Fibroblast of upper back skin (primary cell): ENCODE measurements around the gene EEF1E1.
A peak's percentile ranks its signal among the peaks of the same experiment; 100 is the strongest.

Experiments used
- DNase-seq: peaks from one replicate; pipeline ENCODE4 v3.0.0-alpha.2; 2013

The EEF1E1 gene

DNA sequence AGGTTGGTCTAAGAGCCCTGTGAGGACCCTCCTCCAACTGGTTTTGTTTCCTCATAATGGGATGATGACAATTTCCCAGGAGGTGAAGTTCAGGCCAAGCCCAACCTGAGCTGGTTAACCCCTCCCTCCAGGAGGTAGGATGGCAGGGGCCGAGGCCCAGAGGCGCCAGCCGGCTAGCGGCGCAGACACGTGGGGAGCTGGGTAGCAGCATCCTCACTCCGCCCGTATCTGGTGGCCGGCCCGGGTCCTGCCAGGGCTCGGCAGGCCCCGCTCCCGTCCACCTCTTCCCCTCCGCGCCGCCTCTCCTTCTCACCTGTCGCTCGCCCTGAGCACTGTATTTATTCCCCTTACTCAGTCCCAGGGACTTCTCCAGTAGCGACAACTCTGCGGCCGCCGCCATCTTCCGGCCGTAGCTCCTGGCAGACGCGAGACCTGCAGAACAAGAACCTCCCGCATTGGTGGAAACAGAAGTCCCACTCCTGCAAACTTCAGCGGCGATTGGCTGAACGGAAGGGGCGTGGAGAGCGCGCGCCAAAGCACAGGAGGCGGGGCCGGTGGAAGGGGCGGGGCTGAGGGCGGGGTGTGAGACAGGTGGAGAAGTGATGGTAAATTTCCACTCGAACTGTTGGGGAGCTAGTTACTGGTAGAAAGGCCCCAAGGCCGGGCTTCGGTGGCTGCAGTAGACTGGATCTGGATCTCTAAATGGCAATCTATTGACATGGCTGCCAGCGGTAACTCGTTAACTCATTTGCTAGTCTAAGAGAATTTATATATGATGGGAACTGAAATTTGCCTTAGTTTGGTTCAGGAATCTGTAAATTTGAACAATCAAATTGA lies at the start of gene EEF1E1:
TSS of gene EEF1E1 (minus strand) at position 427 of the 837 bp plus-strand sequence. CDS start at position 400, 27 bp downstream.
- DNase-seq = peak; percentile 93

DNA sequence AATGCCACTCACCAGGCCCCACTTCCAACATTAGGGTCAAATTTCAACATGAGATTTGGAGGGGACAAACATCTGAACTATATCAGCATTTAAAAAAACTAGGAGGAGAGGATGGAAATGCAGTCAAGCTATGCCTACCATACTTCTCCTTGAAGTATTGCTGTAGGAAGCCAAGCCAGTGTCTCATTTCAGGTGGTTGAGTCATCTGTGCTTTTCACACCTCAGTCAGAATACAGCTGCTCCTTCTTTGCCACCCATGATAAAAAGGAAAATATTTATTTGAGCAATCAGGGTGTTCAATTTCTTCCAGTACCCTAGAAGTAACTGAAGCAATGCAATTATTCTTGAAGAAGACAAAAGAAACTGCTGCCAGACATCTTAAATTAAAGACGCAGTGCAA lies 47.0 kb upstream of the EEF1E1 start:
- no peak for DNase-seq

DNA sequence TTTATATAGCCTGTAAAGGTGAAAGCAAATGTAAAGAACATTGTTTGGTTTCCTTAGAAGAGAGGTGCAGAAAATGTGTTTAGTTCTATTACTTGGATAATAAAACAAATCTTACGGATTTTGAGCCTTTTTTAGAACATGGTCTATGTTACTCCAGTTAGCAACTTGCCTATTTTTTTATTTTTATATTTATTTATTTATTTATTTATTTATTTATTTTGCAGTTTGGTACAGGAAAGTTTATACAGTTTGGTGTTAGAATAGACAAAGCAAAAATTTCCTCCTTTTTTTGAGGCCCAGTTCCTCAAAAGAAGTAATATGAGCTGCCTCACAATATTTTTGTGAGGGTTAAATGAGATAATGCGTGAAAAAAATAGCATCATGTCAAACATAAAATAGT lies 41.6 kb upstream of the EEF1E1 start:
- DNase-seq = no peak

DNA sequence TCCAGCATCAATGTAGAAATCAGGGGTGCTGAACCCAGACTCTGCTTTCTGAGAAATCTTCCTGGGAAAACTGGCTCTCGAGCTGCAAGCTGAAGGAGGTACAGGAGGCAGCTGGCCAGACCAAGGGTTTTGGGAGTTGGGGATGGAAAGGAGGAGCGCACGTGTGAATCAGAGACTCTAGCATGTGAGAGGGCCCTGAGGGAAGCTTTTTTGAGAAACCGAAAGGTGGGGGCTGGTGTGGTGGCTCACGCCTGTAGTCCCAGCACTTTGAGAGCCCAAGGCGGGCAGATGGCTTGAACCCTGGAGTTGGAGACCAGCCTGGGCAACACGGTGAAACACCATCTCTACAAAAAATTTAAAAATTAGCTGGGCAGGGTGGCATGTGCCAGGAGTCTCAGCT lies 37.1 kb upstream of the EEF1E1 start:
- DNase-seq = no peak

DNA sequence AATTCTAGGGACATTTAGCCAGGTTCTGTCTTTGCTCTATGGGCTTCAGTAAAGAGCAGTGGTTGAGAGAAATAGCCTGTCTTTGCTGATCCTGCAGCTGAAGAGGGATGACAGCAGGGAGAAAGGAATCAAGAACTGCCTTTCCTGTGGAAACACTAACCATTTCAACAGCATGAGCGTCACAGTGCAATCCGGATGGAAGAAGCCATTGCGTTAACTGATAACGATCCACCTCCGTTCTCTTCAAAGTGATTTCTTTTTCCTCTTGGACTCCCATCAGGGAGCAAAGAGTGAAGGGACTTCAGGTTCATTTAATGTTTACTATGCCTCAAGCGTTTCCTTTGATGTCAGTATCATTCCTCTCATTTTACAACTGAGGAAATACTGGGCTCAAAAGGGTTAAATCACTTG lies 35.2 kb upstream of the EEF1E1 start:
- no peak for DNase-seq

DNA sequence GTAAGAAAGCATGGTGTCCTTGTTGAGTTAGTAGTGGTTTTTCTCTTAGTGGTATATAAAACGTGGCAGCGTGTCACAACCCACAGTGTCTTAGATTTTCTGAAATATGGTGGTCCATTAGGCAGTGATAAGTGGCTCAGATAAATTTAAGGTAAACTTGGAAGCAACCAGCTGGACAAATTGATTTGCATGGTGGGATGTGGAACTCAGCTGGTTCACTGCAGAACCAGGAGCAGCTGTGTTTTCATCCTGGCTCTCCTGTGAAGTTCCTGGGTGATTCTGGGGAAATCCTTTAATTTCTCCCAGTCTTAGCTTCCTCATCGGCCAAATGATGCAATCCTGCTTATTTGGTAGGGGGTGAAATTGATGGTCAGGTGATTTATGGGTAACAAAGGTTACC lies 32.9 kb upstream of the EEF1E1 start:
- DNase-seq = no peak

DNA sequence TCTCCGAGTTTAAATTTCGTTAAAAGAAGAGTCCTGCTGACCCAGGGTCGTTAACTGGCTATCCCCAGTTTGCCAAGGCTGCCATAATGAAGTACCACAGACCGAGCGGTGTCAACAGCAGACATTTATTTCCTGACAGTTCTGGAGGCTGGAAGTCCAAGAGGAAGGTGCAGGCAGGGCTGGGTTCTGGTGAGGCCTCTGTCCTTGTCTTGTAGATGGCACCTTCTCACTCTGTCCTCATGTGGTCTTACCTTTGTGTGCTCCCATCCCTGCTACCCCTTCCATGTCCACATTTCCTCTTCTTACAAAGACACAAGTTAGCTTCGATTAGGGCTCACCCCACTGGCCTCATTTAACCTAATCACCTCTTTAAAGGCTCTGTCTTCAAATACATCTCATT lies 29.8 kb upstream of the EEF1E1 start:
- DNase-seq = no peak

DNA sequence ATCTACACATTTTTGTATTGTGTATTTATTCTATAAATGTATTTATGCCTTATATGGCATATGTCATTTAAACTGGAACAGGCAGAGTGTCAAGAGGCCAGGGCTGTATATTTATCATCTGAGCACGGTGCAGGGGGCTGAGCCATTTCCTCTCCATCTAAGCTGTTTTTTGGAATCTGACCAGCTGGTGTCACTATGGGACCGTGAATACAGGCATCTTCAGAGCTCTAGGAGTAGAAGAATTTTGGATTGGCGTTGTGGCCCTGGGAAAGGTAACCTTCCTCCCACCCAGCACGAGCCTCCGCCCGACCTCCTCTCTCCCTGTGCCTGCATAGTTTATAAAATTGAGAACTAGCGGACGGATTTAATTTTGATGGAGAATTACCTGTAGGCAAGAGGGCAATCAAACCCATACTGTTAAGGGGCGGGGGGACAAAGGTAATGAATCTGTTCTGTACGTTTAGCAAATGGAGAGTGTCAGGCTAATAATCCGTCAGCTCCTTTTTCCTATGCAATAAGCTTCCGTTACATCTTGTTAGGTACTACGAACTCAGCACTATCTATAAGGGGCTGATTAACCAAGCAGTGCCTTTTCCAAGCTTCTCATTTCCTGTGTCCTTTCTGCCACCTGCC lies 29.0 kb upstream of the EEF1E1 start:
- DNase-seq = peak; percentile 76

DNA sequence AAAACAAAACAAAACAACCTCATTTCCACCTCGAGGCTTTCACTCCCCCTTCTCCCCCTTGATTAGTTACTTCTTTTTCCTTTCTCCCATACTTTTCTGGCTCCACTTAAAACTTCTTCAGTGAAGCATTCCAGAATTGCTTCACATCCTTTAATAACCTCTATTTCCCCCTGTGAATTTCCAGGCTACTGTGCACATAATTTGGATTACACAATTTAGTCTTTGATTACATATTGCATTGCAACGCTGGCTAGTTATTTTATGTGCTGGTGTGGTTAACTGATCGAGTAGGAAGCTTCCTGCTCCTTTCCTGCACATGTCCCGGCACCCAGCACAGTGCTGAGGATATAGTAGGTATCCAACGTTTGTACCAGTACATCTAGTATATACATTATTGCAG lies 28.1 kb upstream of the EEF1E1 start:
- DNase-seq = peak; percentile 9

DNA sequence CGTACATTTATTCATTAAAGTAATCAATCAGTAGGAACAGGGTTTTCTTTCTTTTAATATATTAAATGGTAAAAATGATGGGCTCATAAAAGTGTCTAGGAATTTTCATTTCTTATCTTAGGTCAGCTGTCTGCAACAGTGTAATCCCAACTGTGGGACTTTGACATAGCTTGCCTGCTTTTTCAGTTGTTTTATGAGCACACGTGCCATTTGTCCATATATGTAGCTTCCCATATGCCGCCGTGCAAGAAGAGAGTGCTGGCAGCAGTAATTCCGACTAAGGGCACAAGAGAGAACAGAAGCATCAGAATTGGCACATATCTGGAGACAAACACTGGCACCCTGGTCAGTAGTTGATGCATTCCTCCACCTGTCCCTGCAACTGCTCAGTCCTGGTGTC lies 20.9 kb upstream of the EEF1E1 start:
- no peak for DNase-seq

DNA sequence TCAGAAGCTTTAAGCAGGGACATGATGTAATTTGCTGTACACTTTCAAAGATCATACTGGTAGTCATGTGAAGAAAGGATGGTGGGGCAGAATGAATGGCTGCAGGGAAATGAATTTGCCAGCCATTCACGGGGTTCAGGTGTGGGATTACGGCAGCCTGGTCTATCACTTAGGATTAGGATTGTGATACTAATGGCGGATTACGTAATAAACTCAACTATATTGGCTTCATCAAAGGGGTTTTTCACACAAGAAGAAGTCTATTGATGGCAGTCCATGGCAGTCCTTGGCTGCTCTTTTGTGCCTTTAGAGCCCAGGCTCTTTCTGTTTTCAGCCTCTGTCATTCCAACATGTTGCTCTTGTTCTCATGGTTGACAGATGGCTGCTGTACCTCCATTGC lies 12.6 kb upstream of the EEF1E1 start:
- no peak for DNase-seq

DNA sequence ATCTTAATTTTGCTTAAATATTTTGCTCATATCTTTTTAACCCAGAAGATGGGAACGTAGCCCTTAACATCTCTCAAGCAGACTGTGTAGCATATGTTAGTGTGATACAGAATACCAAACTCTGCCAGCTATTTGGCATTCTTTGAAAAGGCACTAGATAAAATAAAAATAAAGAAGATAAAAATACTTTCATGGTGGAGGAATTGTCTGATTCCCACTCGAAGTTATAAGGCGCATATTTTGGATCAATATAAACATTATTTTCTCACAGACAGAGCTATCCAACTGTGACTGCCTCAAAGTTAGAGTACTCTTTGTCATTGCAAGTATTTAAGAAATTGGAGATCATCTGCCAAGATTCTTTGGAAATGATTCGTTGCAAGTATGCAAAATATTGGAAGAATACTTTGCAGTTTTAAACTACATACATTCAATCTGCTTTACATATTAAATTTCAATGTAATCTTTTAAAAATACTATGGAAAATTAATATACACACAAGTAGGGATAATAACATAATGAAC lies 10.8 kb upstream of the EEF1E1 start:
- DNase-seq = peak; percentile 48

DNA sequence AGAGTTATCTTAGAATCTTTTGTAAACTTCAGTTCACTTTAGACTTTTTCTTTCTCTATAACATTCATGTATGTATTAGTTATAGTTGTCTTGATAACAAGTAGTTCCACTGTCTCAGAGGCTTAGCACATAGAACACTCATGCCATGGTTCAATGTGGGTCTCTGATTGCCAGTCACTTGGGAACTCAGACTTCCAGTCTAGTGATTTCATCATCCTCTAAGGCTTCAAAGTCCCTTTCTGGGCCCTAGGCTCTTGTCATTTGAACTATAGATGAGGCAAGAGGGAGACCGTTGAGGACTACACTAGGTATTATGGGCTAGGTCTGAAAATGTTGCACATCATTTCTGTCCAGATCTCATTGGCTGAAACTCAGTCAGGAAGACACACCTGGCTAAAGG lies 8.4 kb upstream of the EEF1E1 start:
- no peak for DNase-seq

DNA sequence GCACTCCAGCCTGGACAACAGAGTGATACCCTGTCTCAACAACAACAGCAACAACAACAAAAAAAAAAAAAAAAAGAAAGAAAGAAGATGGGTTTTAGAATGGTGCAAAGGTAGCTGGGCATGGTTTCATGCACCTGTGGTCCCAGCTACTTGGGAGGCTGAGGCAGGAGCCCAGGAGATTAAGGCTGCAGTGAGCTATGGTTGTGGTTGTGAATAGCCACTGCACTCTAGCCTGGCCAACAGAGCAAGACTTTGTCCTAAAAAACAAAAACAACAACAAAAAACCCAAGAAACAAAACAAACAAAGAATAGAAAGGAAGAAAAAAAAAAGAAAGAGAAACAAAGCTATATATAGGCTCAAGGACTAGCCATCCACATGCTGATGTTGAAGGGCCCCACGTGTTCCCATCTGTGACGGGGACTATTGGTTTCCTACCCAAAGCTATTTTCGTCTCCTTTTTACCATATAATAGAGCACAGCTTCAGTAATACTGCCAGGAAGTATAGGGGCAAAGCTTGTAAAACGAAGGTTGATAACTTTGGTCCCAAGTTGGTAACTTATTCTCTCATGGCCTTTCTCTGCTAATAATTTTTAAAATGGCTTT lies 7.9 kb upstream of the EEF1E1 start:
- no peak for DNase-seq

DNA sequence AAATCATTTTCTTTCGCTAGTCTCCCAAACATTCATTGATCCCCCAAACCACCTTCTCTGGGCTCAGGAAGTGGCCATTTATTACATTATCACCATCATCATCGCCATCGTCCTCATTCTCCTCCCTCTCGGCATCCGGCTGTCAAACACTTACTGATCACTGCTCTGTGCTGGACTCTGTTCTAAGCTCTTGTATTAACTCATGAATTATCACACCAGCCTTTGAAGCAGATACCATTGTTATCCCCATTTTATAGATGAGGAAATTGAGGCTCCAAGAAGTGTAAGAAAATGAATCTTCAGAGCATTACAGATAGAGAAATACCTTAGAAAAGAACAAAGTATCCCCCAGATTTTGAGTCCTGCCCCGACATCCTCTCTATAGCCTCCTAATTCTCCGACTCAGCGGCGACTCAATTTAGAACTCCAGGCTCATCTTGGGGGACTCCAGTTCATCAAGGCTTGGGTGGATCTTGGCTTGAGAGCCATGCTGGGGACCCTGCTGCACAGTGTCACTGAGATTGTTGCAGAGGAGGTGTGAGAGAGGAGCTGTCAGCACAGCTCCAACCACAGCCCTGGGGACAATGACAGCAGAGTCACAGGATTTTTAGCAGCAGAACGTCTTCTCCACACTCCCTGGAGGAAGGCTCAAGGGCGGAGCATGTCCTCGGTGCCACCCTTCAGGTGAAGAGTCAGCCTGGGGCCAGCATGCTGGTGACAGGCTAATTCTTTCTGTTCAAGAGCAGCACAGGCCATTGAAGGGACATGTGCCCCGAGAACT lies 6.6 kb upstream of the EEF1E1 start:
- no peak for DNase-seq

DNA sequence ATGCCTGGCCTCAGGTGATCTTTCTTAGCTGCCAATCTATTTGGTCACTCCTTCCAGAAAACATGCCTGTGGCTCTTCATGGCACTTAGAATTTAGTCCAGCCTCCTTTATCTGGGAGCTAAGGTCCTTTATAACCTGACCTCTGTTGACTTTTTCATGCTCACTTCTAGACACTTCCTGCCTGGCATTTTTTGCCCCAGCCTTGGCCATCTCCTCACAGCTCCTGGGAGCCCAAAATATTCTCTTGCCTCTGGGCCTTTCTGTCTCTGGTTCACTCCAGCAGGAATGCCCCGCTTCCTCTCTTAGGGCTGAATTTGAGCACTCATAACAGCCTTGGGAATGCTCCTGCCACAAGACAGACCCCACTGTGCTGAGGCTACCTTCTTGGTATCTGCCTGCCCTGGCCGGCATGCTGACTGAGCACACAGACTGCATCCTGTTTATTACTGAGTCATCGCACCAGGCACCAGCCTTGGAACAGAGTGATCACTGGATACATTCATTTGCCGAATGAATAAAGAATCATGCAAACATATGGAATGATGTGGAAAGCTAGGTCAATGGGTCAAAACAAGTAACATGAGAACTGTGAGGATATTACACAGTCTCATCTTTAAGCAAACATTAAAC lies 5.8 kb upstream of the EEF1E1 start:
- peak; percentile 92 for DNase-seq

DNA sequence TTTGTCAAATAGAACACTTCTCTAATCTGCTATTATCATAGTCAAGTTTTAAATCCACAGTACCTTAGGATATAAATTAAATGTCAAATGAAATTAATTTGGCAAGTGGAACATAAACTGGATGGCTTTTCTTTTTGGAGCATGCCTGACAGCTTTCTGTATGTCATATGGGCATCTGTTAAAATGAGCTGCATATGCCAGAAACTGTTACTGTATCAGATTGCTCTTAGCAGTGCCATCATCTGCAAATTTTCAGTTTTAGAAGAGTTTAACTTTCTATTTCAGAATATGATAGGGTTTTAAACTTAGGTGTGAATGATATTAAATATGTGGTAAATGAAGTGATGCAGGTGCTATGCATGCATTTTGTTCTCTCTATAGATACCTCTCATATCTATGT lies 3.4 kb upstream of the EEF1E1 start:
- DNase-seq = no peak

DNA sequence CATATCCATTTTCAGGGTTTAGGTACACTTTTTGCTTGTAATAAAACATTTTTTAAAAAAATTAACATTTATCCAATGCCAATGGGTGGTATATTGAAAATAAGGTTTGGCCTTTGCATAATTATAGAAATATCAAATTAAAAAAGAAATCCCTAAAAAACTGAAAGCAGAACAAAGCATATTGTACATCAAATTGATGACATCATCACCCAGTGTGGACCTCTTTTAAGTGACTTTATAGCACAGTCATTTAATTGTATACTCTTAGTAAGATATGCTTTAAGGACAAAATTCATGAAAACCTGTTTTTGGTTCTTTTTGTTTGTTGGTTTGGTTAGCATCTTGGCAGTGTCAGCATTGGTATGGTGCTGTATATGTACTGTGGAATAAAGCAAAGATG lies 1.4 kb upstream of the EEF1E1 start:
- no peak for DNase-seq

DNA sequence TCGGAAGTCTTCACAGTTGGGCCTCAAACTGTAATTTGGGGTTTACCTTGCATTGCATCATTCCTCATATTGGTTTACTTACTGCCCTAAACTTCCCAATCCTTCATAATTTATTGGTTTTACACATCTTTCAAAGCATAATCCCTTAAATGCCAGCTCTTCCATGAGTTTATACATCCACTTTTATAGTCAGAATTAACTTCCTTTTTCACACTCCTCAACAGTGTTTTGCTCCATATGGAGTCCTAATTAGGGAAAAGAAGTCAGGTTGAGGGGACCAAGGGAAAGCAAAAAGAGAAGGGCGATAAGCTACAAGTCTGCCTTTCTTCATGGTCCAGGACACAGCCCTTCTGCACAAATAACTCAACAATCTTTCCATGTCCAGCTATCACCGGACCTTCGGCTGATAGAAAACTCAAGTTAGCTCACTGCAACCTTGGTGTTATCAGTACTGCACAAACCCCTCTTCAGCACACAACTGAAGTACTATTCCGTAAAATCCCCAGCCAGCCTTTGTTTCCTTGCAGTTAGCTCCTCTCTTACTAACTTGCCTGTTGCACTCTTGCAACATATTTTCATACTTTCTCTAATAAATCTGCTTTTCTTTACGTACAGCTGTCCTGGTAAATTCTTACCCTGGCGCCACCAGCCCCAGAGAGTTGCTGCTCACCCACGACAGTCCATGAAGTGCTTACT lies 2.0 kb downstream of the EEF1E1 start:
- DNase-seq = no peak

DNA sequence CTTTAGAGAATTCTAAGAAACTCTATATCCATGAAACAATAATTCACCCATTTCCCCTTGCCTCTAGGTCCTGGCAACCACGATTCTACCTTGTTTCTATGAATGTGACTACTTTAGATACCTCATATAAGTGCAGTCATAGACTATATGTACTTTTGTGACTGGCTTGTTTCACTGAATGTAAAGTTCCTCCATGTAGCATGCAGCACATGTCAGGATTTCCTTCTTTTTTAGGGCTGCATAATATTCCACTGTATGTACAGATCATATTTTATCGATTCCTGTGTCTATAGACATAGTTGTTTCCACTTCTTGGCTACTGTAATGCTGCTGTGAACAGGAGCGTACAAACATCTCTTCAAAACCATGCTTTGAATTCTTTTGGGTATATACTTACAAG lies 11.7 kb downstream of the EEF1E1 start:
- DNase-seq = no peak

DNA sequence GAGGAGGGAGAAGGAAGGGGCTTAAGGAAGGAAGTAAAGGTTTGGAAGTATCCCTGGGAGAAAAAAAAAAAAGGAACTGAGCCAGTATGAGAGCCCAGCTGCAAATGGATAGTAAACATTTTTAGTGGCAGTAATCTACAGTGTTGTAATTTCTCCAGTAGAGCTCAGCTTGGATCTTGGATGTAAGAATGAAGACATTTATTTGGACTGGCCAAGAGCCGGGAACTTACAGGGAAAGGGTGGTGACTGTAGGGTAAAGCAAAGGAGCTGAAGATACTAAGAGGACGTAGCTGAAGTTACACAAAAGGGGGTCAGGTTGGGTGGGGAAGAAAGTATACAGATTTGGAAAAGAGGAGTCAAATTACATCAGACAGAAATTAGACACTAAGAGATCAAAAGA lies 13.5 kb downstream of the EEF1E1 start:
- no peak for DNase-seq
